GM18507 (cell line): Measurements from ENCODE around the gene CACNB1.

Experiments
- DNase-seq: peaks from one replicate; pipeline ENCODE4 v3.0.0; 2011; ENCODE audit warnings: low read depth; ENCODE audit not compliant: insufficient read length; ENCODE audit errors: extremely low spot score
- FAIRE-seq: peaks from 2 replicates; lab custom pipeline; 2011; peaks lifted over from hg19 to GRCh38; lab: Jason Lieb, UNC

The CACNB1 gene

DNA sequence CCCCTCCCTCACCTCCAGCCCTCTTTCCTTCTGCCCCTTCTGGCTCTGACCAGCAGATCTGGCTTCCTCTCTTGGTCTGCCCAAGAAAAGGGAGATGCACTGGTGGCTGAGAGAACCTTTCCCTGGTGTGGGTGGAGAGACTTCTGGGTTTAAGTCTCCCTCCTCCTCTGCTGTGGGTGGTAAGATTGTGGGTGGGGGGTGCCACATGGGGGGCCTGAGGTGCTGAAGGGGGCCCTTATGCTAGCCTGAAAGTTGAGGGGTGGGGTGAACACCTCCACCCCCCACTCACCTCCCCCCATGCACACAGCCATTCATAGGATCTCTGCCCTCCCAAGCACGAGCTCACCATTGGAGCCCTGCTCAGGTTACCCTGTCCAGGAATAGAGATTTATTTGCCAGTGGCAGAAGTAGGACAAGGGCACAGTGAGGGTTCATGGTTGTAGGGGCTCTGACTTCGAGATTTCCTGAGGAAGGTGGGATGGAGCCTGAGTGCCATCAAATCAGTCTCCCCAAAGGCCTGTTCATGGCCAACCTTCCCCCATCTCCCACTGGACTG, 30.0 kb upstream of the CACNB1 start:
- DNase-seq (no peak), FAIRE-seq (no peak)

DNA sequence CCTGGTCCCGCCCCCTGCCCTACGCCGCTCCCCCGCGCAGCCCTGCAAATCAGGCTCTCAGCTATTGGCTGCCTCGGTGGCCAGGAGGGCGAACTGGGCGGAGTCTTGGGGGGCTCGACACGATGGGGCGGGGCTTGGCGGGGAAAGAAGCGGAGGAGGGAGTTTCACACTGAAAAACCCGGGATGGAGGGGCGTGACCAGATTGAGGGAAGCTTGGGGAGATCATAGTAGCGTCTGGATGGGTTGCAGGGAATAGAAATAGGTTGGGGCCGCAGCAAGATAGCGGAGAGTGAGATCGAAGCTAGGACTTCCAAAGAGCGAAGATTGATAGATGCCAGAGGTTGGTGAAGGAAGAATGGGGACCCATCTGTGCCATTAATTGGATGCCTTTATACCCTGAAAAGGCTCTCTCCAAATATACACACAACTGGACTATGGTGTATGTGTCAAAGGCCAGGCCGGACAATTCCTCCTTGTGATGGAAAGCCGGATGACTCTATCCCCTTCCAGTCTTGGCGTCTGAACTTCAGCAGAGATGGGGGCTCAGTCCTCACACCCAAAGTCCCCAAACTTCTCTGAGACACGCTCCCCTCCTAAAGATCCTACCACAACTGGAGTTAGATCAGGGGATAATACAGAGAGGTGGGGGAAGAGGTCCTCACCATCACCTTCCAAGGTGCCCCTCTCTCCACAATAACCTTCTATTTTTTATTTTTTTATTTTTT, 28.7 kb upstream of the CACNB1 start:
- no peak for FAIRE-seq

DNA sequence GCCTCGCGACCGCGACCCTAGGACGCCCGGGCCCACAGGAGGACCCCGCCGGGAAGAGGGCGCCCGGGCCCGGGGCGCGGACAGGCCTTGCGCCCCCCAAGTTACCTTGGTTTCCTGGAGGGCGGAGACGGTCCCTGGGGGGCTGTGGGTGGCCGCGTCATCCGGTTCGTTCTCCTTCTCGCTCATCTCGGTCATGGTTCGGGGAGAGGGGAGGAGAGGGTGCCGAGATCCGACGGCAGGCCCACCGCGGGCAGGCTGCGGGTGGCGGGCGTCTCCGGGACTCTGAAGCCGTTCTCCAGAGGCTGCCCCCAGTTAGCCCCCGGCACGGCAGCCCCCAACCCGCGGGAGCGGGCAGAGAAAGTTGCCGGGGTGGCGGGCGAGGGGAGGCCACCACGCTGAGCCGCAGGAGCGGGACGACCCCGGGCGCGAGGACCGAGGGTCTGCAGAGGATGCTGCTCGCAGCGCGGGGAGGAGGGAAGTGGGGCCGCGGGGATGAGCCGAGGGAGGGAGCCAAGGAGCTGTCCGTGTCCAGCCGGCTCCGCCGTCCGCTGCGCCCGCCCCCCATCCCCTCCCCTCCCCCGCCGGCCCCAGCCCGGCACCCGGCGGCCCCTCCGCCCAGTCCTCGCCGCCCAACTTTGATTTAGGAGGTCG, 28.0 kb upstream of the CACNB1 start, which contains the start of gene STAC2:
STAC2 (minus strand) TSS at position 638 of the 651 bp plus-strand sequence; CDS start at position 195, 443 bp downstream.
- no peak for FAIRE-seq
- DNase-seq: no peak

More for the DNA sequence above, 28.7 kb upstream of the CACNB1 start:
- DNase-seq: no peak

DNA sequence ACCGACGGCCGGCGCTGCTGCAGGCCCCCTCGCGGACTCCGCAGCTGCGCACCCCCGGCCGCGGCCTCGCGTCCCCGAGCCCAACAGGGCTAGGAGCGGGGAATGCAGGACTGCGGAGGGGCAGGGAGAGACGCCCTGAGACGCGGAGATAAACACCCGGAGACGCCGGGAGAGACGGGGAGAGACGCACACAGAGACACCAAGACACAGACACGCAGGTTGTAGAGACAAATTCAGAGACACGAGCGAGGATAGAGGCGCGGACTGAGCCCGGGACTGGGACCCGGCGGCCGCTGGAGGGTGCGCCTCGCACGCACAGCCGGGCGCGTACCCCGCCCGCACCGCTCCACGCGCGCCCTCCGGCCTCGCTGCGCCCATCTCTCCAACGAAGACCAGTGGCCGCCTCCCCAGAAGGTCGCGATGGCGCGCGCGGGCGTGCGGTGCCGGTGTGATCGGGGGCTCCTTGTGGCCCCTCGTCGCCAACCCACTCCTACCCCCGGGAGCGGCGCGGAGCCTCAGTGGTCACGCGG, 27.4 kb upstream of the CACNB1 start:
- FAIRE-seq (no peak), DNase-seq (no peak)

DNA sequence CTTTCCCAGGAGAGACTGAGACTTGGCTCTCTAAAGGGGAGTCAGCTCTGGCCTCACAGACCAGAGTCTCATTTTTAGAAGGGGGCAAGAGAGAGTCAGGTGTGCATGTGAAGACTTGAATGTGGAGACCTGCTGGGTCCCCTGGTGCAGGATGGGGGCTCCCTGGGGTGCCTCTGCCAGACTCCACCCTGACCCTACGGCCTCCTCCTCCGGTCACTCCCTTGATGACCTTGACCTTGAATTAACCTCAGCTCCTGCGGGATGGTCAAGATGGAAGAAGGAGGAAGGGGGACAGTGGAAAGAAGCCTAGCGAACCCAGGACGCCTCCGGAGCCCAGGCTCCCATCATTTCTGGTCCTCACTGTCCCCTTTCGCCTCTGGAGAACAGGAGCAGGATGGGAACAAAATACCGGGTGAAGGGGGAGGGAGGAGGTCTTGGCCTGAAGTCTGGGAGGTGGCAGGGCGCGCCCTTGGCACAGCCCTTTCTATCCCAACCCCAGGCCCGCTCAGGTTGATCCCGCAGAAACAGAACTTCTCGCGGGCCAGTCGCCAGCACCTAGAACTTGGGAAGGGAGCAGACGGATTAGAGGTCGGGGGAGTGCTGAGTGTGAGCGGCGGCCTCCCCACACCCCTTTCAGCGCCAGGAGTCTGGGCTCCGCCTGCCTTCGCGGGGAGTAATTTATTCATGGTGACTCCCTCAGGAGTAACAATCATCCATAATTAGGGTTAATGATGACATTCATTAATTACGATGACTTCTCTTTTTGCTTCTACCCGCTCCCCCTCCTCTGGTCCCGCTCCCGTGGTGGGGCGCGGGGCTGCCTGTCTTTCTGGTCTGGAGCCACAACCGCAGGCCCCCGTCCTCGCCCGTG, 26.7 kb upstream of the CACNB1 start:
- DNase-seq: no peak
- no peak for FAIRE-seq

DNA sequence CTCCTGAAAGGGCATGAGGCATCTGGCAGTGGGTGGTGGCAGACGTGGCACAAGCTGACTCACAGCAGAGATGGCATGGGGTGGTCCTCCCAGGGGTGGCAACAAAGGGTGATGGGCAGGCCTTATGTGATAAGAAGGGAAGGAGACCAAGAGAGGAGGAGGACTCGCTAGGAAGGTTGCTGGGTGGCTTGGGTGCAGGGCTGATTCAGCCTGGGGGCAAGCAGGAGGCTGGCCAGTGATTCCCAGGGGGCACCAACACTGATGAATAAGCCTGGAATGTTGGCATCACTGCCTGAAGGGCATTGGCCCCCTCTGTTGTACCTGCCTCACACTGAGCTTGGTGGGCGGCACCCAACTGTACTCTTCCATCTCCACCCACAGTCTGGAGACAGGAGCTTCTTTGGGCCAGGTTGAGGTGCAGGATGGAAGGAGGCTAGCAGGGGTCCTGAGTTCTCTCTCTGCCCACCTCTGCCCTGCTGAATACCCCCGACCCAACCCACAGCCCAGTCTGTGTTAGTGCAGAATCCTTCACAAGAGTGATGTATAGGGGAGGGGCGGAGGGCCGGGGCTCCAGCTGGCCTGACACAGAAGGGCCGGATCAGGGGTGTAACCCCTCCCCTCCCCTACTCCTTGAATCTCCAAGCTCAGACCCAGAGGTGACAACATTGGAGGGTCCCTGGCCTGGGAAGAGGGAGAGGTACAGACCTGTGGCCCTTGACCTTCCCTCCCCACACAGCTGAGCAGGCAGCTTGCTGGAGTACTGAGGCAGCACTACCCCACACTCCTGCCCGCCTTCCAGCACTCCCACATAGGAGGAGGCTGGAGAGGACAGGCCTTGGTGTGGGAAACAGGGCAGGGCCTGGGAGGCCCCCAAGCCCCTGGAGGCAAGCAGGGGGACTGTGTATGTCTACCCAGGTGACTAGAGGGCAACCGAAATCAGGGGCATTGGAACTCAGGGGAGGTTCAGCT, 25.7 kb upstream of the CACNB1 start:
- DNase-seq: no peak
- FAIRE-seq: no peak

DNA sequence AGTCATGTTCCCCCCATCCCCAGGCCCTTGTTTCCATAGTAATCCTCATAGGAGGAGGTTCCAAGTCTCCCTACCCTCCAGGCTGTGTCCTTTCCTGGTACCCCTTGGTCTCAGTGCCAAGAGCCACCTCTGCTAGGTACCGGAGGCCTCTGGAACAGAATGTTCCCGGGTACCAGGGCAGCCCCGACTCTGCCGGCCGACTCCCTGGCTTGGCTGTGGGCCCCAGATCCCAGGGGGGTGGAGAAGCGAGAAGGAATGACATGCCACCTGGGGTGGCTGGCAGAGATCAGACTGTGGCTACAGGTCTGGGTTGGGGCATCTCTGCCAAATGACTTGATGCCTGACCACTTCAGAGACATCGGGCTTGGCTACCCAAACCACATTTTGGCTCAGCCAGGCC, 24.7 kb upstream of the CACNB1 start:
- FAIRE-seq: no peak
- no peak for DNase-seq

DNA sequence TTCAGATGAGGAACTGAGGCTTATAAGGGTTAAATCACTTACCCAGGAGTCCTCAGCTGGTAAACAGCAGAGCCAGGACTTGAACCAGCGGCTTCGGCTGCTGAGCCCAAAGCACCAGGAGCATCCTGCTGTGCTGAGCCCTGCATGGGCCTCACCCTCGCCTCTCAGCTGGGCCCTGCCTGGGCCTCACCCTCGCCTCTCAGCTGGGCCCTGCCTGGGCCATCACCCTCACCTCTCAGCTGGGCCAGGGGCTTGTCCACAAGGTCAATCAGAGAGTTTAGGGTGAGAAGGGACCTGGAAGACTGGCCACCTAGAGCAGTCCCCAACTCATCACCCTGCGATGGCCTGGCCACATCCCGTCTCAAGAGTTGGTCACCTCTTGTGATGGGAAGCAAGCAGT, 24.1 kb upstream of the CACNB1 start:
- no peak for FAIRE-seq

DNA sequence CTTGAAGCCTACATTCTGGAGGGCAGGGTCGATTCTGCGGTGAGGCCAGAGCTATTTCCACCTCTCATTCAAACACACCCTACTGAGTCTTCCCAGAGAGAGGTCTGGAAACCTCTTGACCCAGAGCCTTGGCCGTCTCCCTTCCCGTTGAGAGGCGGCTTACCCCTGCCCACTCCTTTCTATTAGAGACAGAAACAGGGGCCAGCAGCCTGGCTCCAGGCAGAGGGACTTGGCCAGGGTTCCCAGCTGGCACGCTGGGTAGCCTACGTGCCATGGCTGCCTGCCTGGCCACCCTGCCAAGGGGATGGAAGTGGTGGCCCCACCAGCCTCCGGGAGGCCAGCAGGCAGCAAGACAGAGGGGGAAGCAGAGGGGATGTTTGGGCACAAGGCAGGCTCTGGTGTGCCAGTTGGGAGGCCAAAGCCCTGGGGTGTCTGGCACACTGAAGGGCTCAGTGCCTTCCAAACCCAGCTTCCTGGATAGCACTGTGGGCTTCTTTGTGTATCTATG, 22.2 kb upstream of the CACNB1 start:
- DNase-seq (no peak), FAIRE-seq (no peak)

More for the DNA sequence above, 24.1 kb upstream of the CACNB1 start:
- no peak for DNase-seq

DNA sequence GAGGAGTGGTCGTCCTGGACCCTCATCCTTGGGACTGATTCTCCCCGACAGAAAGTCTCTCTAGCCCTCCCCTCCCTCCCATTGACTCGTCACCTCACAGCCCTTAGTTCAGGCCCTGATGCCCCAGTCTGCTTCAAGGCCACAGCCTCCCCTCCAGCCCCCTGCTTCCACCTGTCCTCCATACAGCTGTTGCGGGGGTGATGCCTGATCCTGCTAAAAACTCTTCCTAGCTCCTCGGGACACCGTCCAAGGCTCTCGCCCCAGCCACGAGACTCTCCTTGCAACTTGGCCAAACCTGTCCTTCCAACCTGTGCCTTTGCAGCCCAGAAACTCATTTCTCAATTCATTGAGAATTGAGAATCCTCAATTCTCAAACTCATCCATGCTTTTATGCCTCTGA, 21.4 kb upstream of the CACNB1 start:
- FAIRE-seq (no peak), DNase-seq (no peak)

DNA sequence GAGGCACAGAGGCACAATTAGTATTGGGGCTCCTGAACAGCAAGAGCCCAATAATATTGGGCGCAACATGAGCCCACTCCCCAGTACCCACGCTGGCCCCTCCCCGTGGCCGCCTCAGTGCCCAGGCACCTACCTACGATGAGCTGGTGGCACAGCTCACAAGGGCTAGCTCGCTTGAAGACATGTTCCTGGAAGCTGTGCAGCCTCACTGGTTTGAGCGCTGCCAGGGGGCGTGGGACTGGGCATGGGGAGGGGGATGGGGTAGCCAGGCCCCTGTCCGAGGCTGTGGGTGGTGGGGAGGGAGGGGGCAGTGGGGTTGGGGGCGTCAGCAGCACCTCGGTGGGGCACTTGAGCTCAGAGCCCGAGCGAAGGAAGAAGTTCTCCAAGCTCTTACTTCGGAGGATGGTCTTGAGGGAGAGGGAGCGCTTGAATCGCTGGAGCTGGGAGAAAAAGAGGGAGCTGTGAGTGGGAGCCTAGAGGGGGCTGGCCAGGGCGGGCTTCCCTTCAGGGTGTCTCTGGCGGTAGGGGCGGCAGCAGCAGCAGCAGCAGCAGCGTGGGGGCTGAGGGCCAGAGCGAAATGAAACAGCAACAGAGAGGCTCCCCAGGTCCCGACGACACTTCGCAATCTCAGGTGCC, 20.4 kb upstream of the CACNB1 start:
- DNase-seq (no peak), FAIRE-seq (no peak)

DNA sequence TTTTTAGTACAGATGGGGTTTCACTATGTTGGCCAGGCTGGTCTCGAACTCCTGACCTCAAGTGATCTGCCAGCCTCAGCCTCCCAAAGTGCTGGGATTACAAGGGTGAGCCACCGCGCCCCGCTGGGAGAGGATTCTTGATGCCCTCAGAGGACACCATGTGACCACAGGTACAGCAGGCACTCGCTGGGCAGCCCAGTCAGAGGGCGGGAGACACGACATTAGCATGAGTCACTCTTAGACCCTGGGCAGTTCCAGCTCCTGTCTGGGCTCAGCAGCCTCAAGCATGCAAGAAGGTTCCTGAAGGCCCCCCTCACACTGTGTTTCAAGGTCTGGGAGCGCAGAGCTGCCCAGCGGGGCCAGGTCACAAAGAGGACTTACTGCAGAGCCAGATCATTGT, 16.4 kb upstream of the CACNB1 start:
- no peak for DNase-seq
- FAIRE-seq: no peak

DNA sequence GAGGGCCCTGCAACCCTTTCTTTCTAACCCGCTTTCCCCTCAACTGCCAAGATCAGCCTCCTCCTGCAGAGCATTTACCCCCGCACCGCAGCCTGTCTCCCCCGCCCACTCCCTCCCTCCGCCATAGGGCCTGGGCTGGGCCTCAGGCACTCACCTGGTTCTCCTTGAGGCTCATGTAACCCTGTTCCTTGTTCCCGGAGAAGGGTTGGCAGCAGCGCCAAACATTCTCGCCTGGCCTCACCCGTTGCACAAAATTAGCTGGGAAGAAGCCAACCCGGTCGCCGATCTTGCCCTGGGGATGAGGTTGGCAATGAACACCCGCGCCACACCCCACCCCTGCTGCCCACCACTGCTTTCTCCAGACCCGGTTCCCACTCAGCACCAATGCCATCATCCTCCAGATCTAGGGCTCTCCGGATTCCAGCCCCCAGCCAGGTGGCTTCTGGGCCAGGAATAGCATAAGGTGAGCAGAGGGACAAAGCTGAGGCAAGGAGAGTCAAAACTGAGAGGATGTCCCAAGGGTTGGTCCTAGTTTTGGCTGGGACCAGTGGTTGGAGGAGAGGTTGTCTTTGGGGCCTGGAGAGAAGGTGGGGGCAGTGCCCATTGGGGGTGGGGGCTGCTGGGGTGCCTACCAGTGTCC, 15.5 kb upstream of the CACNB1 start:
- DNase-seq (no peak), FAIRE-seq (no peak)

DNA sequence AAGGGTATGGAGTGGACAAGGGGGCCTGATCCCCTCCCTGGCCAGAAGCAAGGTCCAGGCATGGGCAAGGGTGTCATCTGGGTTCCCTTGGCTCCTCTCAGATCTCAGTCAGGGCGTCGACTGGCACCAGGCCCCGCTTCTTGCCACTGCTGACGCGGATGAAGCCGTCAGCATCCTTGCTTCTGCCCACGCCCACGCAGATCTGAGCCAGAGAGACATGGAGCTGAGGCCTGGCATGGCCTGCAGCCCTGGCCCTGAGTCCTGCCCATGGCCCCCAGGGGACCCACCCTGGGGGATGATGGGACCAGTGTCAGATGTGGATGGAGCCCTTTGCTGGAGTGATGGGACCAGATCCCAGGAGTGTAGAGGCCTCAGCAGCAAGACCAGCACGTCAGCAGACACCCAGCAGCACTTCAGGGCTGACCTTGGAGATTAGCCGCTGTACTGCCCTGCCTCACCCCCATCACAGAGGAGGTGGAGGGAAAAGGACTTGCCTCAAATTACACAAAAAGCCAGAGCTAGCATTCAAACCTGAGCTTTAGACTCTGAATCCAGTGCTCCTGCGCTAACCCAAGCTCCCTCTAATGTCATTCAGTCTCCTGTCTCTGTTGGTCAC, 14.8 kb upstream of the CACNB1 start:
- FAIRE-seq (no peak), DNase-seq (no peak)

DNA sequence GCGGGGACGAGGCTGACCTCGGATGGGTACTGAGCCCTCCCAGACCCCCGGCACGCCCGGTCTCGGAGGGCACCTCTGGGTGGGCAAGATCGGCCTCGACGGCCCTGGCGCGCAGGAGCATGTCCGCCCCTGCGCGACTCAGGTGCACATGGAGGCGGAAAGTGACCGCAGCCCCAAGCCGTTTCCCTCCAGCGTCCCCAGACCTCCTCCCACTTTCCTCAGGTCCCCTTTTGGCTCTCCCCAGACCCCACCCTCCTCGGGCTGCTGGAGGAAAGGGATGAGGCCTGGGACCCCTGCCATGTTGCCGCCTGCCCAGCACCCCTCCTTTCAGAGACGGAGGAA, 12.6 kb upstream of the CACNB1 start:
- DNase-seq: no peak
- no peak for FAIRE-seq

DNA sequence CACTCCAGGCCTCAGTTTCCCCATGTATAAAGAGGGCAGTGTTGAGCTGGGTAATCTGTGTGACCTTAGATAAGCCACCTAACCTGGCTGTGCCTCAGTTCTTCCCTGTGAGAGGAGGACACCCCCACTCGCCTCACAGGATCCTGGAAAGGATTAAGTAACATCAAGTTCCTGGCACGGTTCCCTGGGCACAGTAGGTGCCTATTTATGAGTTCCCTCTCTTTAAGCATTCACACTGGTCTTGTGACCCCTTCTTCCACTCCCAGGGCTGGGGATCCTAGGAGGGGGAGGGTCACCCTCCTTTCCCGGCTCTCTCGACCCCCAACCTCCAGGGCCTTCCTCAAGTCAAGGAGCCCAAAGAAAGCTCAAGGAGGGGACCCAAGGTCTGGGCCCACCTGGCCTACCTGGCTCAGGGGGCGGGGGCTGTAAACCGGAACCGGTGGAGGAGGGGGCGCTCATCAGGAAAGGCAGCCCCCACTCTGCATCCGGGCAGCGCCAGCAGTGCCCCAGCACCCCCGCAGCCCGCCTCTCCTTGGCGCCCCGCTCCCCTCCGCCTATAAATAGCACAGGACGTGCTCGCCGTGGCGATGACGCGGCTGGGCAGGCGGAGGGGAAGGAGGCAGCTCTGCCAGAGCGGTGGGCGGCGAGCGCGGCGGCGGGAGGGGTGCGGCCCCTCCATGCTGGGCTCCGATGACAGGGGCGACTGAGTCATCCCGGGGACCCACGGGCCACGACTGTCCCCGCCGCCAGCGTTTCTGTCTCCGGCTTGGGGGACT, 12.0 kb upstream of the CACNB1 start:
- DNase-seq: no peak
- no peak for FAIRE-seq

DNA sequence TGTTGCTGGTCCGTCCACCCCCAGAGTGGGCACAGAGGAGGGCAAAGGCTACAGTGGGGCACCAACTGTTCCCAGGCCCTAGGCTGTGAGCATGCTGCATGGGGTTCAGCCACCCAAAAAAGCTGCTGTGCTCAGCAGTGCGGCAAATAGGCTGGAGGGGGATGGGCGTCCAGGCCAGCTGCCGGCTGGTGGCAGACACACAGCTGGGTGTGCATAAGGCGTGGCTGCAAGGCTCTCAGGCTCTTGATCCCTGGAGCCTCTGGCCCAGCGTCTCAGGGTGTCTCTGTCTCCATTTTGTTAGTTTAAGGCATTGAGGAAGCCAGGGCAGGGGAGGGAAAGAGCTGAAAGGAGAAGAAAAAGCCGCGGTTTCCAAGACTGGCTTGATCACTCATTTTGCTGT, 11.4 kb upstream of the CACNB1 start:
- FAIRE-seq: peak; percentile 89
- DNase-seq: peak; percentile 65
